Tongue (tissue), 2 donors: ENCODE measurements around the gene TTLL10. TPM values are rescaled to one million over a fixed set of nuclear protein-coding genes. Genes with fewer than 3 reads are reported as not detected.

Experiments used
- DNase-seq: peaks from one replicate; pipeline ENCODE4 v3.0.0-alpha.2; 2015
- total RNA-seq: library from RNA; depleted of rRNA; stranded (reverse); fragments of >200 nt; gene quantifications from one replicate; pipeline ENCODE4 v1.2.3, GENCODE V29; 2014

The TTLL10 gene
- total RNA-seq, 1 donor from 2014 or later, result 0.41 TPM

DNA sequence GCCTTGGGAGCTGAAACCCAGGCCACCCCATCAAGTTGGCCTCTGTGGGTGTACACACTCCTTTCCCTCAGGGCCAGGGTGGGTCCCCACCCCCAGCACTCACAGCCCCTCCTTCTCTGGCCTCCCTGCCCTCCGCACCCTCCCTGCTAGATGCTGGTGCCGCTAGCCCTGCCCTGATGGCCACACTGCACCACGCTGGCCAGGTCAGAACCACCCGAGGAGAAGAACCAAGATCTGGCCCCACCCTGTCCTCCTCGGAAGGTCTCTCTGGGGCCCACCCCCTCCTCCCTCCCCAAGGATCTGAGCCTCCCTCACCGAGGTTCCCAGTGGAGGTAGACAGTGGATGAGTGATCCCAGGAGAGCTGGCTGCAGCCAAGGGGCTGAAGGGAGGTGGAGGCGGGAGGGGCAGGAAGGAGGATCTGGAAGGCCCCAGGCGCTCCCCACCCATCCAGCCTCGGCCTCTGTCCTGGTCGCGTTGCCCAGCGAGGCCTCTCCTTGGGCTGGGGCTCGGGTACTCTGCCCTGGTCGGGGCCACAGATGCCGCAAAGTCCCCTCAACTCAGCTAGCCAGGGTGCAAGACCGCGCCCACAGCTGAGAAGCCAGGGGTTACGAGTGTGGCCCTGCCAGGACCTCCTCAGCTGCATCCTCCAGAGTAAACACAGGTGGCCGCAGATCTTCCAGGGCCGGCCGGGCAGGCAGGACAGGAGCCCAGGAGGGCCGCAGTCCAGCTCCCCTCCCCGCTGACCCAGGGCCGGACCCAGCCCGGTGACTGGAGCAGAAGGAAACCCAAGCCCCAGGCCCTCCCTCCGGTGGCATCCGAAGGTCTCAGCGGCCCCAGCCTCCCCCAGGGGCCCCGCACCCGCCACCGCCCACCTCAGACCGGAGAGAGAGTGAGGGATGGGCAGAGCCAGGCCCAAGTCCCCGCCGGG lies 63.5 kb downstream of the TTLL10 start:
- no peak for DNase-seq

DNA sequence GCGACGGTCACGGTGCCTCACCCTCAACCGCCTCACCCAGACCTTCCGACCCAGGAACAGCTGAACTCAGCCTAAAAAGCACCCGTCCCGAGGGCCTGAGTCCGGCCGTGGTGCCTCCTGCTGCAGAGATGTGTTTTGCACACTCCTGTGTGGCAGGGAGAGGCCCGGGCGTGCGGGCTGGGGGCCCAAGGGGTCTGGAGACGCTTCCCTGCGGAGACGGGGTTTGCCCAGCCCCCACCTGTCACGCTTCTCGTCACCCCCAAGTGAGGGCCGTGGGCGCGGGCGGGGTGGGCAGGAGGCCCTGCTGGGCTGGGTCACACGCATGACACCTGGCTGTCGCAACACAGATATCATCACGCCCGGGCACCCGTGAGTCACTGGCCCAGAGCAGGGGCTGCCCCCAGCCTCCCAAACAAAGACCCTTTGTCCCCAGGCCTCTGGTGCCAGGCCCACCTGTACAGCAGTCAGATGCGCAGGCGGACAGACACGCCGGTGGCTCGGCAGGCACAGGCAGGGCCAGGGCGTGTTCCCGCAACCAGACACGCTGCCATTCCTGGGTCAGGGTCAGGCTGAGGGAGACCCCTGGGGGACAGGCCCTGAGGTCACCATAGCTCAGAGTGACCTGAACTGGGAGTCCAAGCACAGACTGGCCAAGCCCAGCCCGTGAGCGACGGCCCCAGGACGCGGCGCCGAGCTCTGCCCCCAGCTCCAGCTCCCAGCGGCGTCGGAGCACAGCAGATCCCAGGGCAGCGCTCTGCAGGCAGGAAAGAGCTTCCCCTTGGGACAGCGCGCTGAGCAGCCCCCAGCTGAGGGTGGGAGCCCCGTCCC lies 64.4 kb downstream of the TTLL10 start:
- peak; percentile 19 for DNase-seq

- DNase-seq, result no peak
These were observed 65.1 kb downstream of the TTLL10 start for GRCh38 chr1:1238702-1239178.

GRCh38 chr1:1239227-1239613 lies 65.5 kb downstream of the TTLL10 start:
- no peak for DNase-seq

- no peak for DNase-seq
These were observed 66.1 kb downstream of the TTLL10 start for GRCh38 chr1:1239614-1240347.

DNA sequence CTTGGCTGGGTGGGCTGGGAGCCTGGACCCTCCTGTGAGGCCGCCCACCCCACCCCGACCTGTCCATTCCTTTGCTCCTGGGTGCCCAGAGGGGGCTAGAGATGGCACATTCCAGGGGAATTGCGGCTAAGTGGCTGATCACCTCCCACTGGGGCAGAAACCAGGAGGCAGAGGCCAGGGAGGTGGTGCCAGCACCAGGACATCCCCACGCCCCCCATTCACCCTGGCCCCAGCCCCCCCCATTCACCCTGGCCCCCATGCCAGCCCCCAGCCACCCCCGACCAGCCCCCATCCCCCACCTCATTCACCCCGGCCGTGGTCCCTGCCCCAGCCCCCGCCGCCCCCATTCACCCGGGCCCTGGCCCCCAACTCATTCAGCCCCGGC lies 66.7 kb downstream of the TTLL10 start:
- DNase-seq, result no peak

DNA sequence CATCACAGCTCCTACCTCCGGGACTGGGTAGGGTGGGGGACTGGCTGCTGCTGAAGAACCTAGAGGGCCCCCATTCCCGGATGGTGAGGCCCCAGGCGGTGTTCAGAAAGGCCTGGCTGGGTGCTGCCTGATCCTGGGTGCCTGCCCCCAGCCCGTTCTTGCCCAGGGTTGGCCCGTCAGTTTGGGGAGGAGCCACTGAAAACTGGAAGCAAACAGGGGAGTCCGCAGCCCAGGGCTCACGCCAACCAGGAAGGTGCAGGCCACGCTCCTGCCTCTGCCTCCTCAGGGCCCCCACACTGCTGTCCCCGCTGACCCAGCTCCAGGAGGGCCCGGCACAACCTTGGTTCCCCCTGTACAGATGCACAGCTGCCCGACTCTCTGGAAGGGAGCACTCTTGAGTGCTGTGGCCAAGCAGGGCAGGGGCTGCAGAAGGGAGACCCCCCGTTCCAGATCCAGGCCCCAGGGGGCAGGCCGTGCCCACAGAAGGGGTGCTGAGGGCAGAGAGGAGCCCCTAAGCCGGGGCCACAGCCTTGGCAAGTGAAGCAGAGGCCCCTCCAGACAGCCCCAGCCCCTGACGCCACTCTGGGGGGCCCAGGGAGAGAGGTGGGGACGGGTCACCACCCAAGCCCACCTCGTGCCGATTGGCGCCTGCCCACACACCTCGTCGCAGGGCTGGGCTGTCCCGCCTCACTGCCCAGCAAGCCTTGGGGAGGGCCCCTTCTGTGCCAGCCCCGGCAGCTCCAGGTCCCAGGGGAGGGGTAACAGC lies 67.3 kb downstream of the TTLL10 start:
- DNase-seq, result no peak

- DNase-seq, result no peak
These were observed 68.0 kb downstream of the TTLL10 start for GRCh38 chr1:1241588-1242219.

GRCh38 chr1:1242461-1243265 lies 69.0 kb downstream of the TTLL10 start:
- no peak for DNase-seq

DNA sequence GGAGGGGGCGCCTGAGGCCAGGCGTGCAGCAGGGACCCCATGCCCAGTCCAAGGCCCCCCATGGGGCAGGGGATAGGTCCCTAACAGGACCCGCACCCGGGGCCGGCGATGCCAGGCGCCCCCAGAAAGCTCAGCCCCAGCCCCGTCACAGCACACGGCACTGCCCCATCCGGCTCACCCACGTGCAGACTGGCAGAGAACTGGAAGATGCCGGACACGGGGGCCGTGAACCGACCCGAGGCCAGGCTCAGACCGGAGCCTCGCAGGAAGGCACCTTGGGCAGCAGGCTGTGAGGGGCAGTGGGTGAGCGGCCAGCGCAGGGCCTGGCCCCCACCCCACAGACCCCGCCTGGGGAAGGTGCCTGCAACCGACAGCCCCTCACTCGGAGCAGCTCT lies 69.6 kb downstream of the TTLL10 start:
- DNase-seq, result no peak

- DNase-seq, result no peak
These were observed 70.1 kb downstream of the TTLL10 start for GRCh38 chr1:1243807-1244191.

GRCh38 chr1:1244192-1244811 lies 70.6 kb downstream of the TTLL10 start:
- no peak for DNase-seq

DNA sequence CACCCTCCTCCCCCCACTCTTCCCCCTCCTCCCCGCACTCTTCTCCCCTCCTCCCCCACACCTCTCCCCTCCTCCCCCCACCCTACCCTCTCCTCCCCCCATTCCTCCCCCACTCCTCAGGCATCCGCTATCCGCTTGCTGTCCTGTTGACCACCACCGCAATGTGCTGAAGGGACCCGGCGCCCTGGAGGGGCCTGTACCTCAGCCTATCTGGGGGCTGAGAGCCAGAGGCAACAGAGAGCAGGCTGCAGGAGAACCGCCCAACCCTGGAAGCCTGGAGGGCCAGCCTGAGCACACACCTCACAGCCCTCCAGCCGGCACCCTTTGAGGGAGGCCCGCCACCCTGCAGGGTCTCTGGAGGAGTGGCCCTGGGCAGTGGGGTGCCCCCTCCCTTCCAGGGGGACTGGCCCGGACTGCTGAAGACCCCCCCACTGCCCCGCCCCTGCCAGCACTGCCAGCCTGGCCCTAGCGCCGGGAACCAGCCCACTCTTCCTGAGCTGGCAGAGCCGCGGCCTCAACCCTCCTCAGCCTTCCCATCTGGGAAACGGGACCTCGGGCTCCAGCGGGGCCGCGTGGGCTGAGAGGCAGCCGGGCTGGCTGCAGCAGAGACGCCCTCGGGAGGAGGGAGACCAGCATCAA lies 71.6 kb downstream of the TTLL10 start:
- DNase-seq, result no peak

DNA sequence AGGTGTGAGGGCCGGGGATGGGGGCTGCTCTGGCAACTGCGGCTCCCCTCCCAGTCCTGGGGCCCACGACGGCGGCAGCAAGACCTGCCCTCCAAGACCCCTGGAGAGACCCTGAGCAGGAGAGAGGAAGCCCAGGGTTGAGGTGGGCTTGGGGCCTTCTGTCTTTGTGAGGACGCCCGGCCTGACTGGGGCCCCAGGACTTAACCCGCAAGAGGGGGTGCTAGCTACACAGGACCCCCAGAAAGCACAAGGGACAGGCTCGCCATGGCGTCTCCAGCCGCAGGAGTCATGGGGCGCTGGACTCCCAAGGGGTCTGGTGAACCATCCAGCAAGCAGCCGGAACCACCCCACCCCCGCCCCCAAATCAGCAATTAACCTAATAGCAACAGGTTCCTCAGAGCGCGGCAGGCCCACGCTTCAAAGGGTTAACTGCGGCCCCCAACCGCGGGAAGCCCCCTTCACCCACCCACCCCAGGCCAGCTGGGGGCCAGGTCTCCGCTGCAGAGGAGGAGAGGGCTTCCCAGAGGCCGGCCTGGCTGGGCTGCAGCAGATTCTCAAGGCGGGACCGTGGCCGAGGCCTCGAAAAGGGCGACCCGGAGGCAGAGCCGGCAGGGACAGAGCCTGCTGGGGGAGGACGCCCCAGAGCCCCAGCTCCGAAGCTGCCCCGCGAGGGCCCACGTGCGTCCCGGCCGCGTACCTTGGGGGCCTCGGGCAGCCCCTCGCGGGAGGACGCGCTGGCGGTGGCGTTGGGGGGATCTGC lies 72.3 kb downstream of the TTLL10 start:
- no peak for DNase-seq

- DNase-seq, result no peak
These were observed 73.1 kb downstream of the TTLL10 start, which contains the start of gene C1QTNF12 for GRCh38 chr1:1246577-1247340. C1QTNF12 (minus strand) TSS chr1:1246722; CDS start chr1:1246690, 32 bp downstream.

GRCh38 chr1:1247341-1247913 lies 73.7 kb downstream of the TTLL10 start:
- DNase-seq, result no peak
